K562 (cell line): Measurements from ENCODE around the gene RNMT. TPM values are rescaled to one million over a fixed set of nuclear protein-coding genes. Genes with fewer than 3 reads are reported as not detected.

Experiments used
- ATAC-seq: fragments of 200-7000 bp; cut with Tn5 transposase; 3 replicates; pipeline ENCODE4 v1.9.1; 2020; ENCODE audit warnings: moderate library complexity
- BruUV-seq: library from RNA; stranded (reverse); fragments of 400-500 nt; replicated peaks from 2 replicates; lab custom pipeline; 2021; lab: Mats Ljungman, UMichigan
- CTCF ChIA-PET: fragments of 300-600 bp; formaldehyde crosslinking; extraction: SDS; loops from one replicate; lab custom pipeline; 2021; ENCODE audit warnings: low intra/inter-chr PET ratio; lab: Yijun Ruan, JAX
- POLR2A ChIA-PET: fragments of 300-600, 350-650 bp; sonication (Branson Sonifier 250); formaldehyde crosslinking; extraction: SDS; loops from one replicate; lab custom pipeline; 2021; ENCODE audit warnings: antibody characterized with exemption, inconsistent platforms; lab: Yijun Ruan, JAX
- DNase-seq, 4 experiments: peaks; one replicate each; pipeline versions ENCODE4 v3.0.0 to v3.0.0-alpha.2; 2011 to 2018; ENCODE audit warnings: low spot score in 3 of 4, mixed read lengths in 3 of 4; ENCODE audit errors: extremely low read depth in 1 of 4
- FAIRE-seq: peaks from 2 replicates; lab custom pipeline; 2011; peaks lifted over from hg19 to GRCh38; lab: Jason Lieb, UNC
- H2AFZ ChIP-seq: 2 replicates; pipeline ENCODE4 v1.6.0; 2011; ENCODE audit warnings: low read depth, low read length, control low read depth, inconsistent platforms
- H3K27ac ChIP-seq: fragments of 200-600 bp; 3 replicates; pipeline ENCODE4 v1.8.0; 2011; ENCODE audit warnings: low read depth, mild to moderate bottlenecking, control low read depth, inconsistent platforms, low read length, moderate library complexity, mixed read lengths; ENCODE audit errors: extremely low read depth
- H3K27me3 ChIP-seq, 2 experiments: fragments of 300-600 bp in 1 of 2; 2 replicates in 1 of 2; 3 replicates in 1 of 2; pipeline versions ENCODE4 v1.6.0 to v1.8.0; 2011; ENCODE audit warnings: inconsistent platforms in 2 of 2, low read length in 2 of 2, mild to moderate bottlenecking in 1 of 2, mixed read lengths in 1 of 2, moderate library complexity in 1 of 2; ENCODE audit not compliant: control insufficient read depth in 2 of 2, insufficient read depth in 2 of 2
- H3K36me3 ChIP-seq: fragments of 300-600 bp; 3 replicates; pipeline ENCODE4 v1.8.0; 2011; ENCODE audit warnings: mild to moderate bottlenecking, low read length, inconsistent platforms; ENCODE audit not compliant: control insufficient read depth, insufficient read depth
- H3K4me1 ChIP-seq, 2 experiments: fragments of 200-600 bp in 1 of 2; replicated peaks in 1 of 2; 2 replicates in 1 of 2; 3 replicates in 1 of 2; pipeline versions ENCODE4 v1.5.1 to v1.8.0; 2011; ENCODE audit warnings: inconsistent platforms in 2 of 2, low read length in 2 of 2, mild to moderate bottlenecking in 1 of 2, mixed read lengths in 1 of 2, moderate library complexity in 1 of 2; ENCODE audit not compliant: control insufficient read depth in 2 of 2, insufficient read depth in 2 of 2
- H3K4me2 ChIP-seq: 2 replicates; pipeline ENCODE4 v1.6.1; 2011; ENCODE audit warnings: low read length, control low read depth, inconsistent platforms, mixed read lengths; ENCODE audit not compliant: insufficient read depth
- H3K4me3 ChIP-seq: fragments of 200-600 bp; sonication (generic), shearing (Covaris generic); 2 replicates; pipeline ENCODE4 v1.5.1; 2016; ENCODE audit warnings: control low read depth, inconsistent platforms
- H3K79me2 ChIP-seq: fragments of 200-600 bp; 3 replicates; pipeline ENCODE4 v1.8.0; 2011; ENCODE audit warnings: low read length, inconsistent platforms; ENCODE audit not compliant: control insufficient read depth, insufficient read depth
- H3K9ac ChIP-seq, 2 experiments: 2 replicates each; pipeline versions ENCODE4 v1.6.0 to v1.6.1; 2011; ENCODE audit warnings: low read depth in 2 of 2, low read length in 2 of 2, control low read depth in 1 of 2, inconsistent platforms in 1 of 2, mild to moderate bottlenecking in 1 of 2, mixed read lengths in 1 of 2; ENCODE audit not compliant: insufficient read depth in 1 of 2
- H3K9me1 ChIP-seq: one replicate; pipeline ENCODE4 v1.6.0; 2011; ENCODE audit warnings: inconsistent platforms, mild to moderate bottlenecking, low read length, moderate library complexity; ENCODE audit not compliant: control insufficient read depth, insufficient read depth
- H3K9me3 ChIP-seq: replicated peaks from 2 replicates; pipeline ENCODE4 v1.5.1; 2011; ENCODE audit warnings: low read depth, low read length, inconsistent platforms; ENCODE audit not compliant: control insufficient read depth, insufficient read depth
- H4K20me1 ChIP-seq: replicated peaks from 2 replicates; pipeline ENCODE4 v1.6.1; 2011; ENCODE audit warnings: low read length, inconsistent platforms, mixed read lengths; ENCODE audit not compliant: control insufficient read depth, insufficient read depth
- LCOR ChIP-seq: sonication (generic); formaldehyde crosslinking; IDR thresholded peaks from 2 replicates; pipeline ENCODE4 v1.8.0; 2022; ENCODE audit warnings: mild to moderate bottlenecking, missing genetic modification reagents
- MAX ChIP-seq: sonication (generic); formaldehyde crosslinking; IDR thresholded peaks from 2 replicates; pipeline ENCODE4 v1.9.0; 2022; ENCODE audit warnings: mild to moderate bottlenecking, missing genetic modification reagents
- NCOA6 ChIP-seq: fragments of 450-650 bp; IDR thresholded peaks from 2 replicates; pipeline ENCODE4 v1.6.1; 2017; ENCODE audit warnings: mild to moderate bottlenecking
- NFIX ChIP-seq: fragments of 250-450 bp; sonication (Bioruptor Pico); IDR thresholded peaks from 2 replicates; pipeline ENCODE4 v1.4.0; 2020; ENCODE audit warnings: low read depth, mild to moderate bottlenecking, moderate library complexity
- PKNOX1 ChIP-seq: fragments of 450-650 bp; IDR thresholded peaks from 2 replicates; pipeline ENCODE4 v1.6.1; 2016
- SMARCA4 ChIP-seq: fragments of 450-650 bp; IDR thresholded peaks from 2 replicates; pipeline ENCODE4 v1.6.1; 2016
- ZBED1 ChIP-seq: IDR thresholded peaks from 2 replicates; pipeline ENCODE4 v1.6.1; 2014
- ZNF311 ChIP-seq: fragments of 250-450 bp; sonication (Bioruptor Pico); IDR thresholded peaks from 2 replicates; pipeline ENCODE4 v1.4.0; 2020; ENCODE audit warnings: mild to moderate bottlenecking, moderate library complexity
- ZSCAN32 ChIP-seq: fragments of 450-650 bp; formaldehyde crosslinking; IDR thresholded peaks from 2 replicates; pipeline ENCODE4 v1.4.0; 2020; ENCODE audit warnings: mild to moderate bottlenecking, moderate library complexity
- WGBS: fragments of 100-300 bp; shearing (Covaris generic); methylation state at CpG from one replicate; pipeline ENCODE4 v1.1.6; 2016; ENCODE audit warnings: low coverage, mixed read lengths; ENCODE audit not compliant: insufficient coverage; ENCODE audit errors: missing lambda C conversion rate; 5-methylcytosine and 5-hydroxymethylcytosine counted together
- in situ Hi-C: fragments of 300-500 bp; cut with MboI; formaldehyde crosslinking; loops from 4 replicates; pipeline ENCODE4 v1.15.0; 2018; ENCODE audit warnings: inconsistent platforms, mixed read lengths
- intact Hi-C: fragments of 100-400 bp; cut with micrococcal nuclease; formaldehyde crosslinking; loops from 2 replicates; pipeline ENCODE4 v1.14.2; 2022
- polyA plus RNA-seq, 8 experiments: library from polyadenylated mRNA; depleted of rRNA in 4 of 8; stranded (reverse) in 5 of 8; unstranded in 3 of 8; fragments of >200 nt; fragmentation: Nextera tagmentation in 2 of 8; fragmentation: Illumina TruSeq in 1 of 8; extraction: Ambion mirVana in 2 of 8; extraction: Trizol in 1 of 8; gene quantifications; 2 replicates each; pipeline versions ENCODE4 v1.2.1 to v1.2.3, GENCODE V29; 2011 to 2014; ENCODE audit warnings: inconsistent platforms in 1 of 8, missing spikeins in 1 of 8
- total RNA-seq, 7 experiments: library from RNA; depleted of rRNA in 6 of 7; stranded (reverse); fragments of >200 nt in 6 of 7; fragmentation: Illumina TruSeq in 2 of 7; extraction: Trizol in 2 of 7; gene quantifications; 2 replicates each; pipeline versions ENCODE4 v1.2.1 to v1.2.3, GENCODE V29; 2011 to 2021; ENCODE audit warnings: low replicate concordance in 1 of 7

RNMT gene
- total and polyA plus RNA-seq, 9 of the 15 experiments (the other 6 are each of a cell fraction or from before 2014, with no cell fraction given), result 20.2 to 63.4 (median 34.1) TPM

GRCh38 chr18:13730481-13730880 is 4.0 kb downstream of the RNMT start:
- CTCF ChIA-PET, result no interaction called here
- Histone ChIP-seq H3K9me1 (no peaks in the 10 kb centered on the region), H3K9ac (no peak overlapping the region), H3K27ac (no peak overlapping the region), H3K9me3 (no peaks in the 10 kb centered on the region), H3K79me2 (peaks cover 64% of the 10 kb centered on the region), H3K4me1 (peaks cover 0 to 7% of the 10 kb centered on the region in 2 experiments; a peak in 2 of 5 replicates), H2AFZ (no peak overlapping the region), H4K20me1 (peaks cover 4% of the 10 kb centered on the region; the same call in 1 of the 2 replicates), H3K4me3 (no peak overlapping the region), H3K4me2 (no peak overlapping the region), H3K27me3 (no peaks in the 10 kb centered on the region), H3K36me3 (peaks cover 43% of the 10 kb centered on the region; the same call in 2 of the 3 replicates)
- DNase-seq, result no peak
- no peak for ATAC-seq
- intact Hi-C loops (no loop called here), in situ Hi-C loops (no loop called here)
- no peak for FAIRE-seq
- POLR2A ChIA-PET, result no interaction called here
- 95% methylated on average over 1 of the region's 1 CpG for WGBS
- TF ChIP-seq PKNOX1 (no peak), LCOR (CRISPR knock-in tag) (no peak), NCOA6 (no peak), ZBED1 (no peak), MAX (CRISPR knock-in tag) (no peak), ZNF311 (CRISPR knock-in tag) (no peak), ZSCAN32 (CRISPR knock-in tag) (no peak), SMARCA4 (no peak), NFIX (CRISPR knock-in tag) (no peak)
- BruUV-seq, result no TSS peak
